Fibroblast of lung (primary cell): ENCODE results near the gene PLCXD1. TPM values are rescaled to one million over a fixed set of nuclear protein-coding genes. Genes with fewer than 3 reads are reported as not detected.
"Not testable (repeated sequence)": the region's sequence is repeated elsewhere in the genome, so short reads cannot be mapped to it uniquely, and the experiment has no call there.

Experiments used
- DNase-seq, 2 donors: peaks; one replicate each; pipeline versions ENCODE4 v3.0.0 to v3.0.0-alpha.2; 2010; ENCODE audit warnings: low read depth in 2 of 2
- H2AFZ ChIP-seq: 2 replicates; pipeline ENCODE4 v1.5.1; 2012; ENCODE audit warnings: low read length, control low read depth, inconsistent platforms
- H3K27ac ChIP-seq: 2 replicates; pipeline ENCODE4 v1.5.1; 2011; ENCODE audit warnings: low read length, control low read depth; ENCODE audit not compliant: insufficient read depth
- H3K27me3 ChIP-seq: 2 replicates; pipeline ENCODE4 v1.5.1; 2011; ENCODE audit warnings: mild to moderate bottlenecking, low read length; ENCODE audit not compliant: control insufficient read depth, insufficient read depth
- H3K36me3 ChIP-seq: 2 replicates; pipeline ENCODE4 v1.5.1; 2011; ENCODE audit warnings: low read length; ENCODE audit not compliant: control insufficient read depth, insufficient read depth
- H3K4me1 ChIP-seq: 2 replicates; pipeline ENCODE4 v1.5.1; 2011; ENCODE audit warnings: low read length; ENCODE audit not compliant: control insufficient read depth, insufficient read depth; ENCODE audit errors: extremely low read depth
- H3K4me2 ChIP-seq: 2 replicates; pipeline ENCODE4 v1.5.1; 2011; ENCODE audit warnings: low read length, control low read depth; ENCODE audit not compliant: insufficient read depth; ENCODE audit errors: extremely low read depth
- H3K4me3 ChIP-seq, 4 experiments: fragments of 200-600 bp in 1 of 4; sonication (generic) in 1 of 4; replicated peaks in 1 of 4; 2 replicates each; pipeline ENCODE4 v1.5.1; 2011 to 2016; ENCODE audit warnings: low read length in 4 of 4, low read depth in 3 of 4, mild to moderate bottlenecking in 3 of 4, control low read depth in 2 of 4, inconsistent platforms in 1 of 4, mixed read lengths in 1 of 4; ENCODE audit not compliant: insufficient read depth in 1 of 4; ENCODE audit errors: control extremely low read depth in 1 of 4
- H3K79me2 ChIP-seq: 2 replicates; pipeline ENCODE4 v1.5.1; 2012; ENCODE audit warnings: mild to moderate bottlenecking, low read length, inconsistent platforms; ENCODE audit not compliant: control insufficient read depth, insufficient read depth
- H3K9ac ChIP-seq: 2 replicates; pipeline ENCODE4 v1.5.1; 2011; ENCODE audit warnings: mild to moderate bottlenecking, low read length, control low read depth; ENCODE audit not compliant: insufficient read depth
- H3K9me3 ChIP-seq: 2 replicates; pipeline ENCODE4 v1.5.1; 2012; ENCODE audit warnings: low read depth, low read length; ENCODE audit not compliant: control insufficient read depth, insufficient read depth
- H4K20me1 ChIP-seq: 2 replicates; pipeline ENCODE4 v1.5.1; 2011; ENCODE audit warnings: low read length; ENCODE audit not compliant: control insufficient read depth, insufficient read depth; ENCODE audit errors: extremely low read depth
- EZH2 ChIP-seq: IDR thresholded peaks from 2 replicates; pipeline ENCODE4 v1.5.1; 2012; ENCODE audit warnings: low read length, control low read depth, mild to moderate bottlenecking; ENCODE audit errors: missing control alignments
- polyA plus RNA-seq, 2 donors: library from polyadenylated mRNA; depleted of rRNA in 1 of 2; stranded (reverse) in 1 of 2; unstranded in 1 of 2; fragments of >200 nt; gene quantifications; 2 replicates each; pipeline ENCODE4 v1.2.1, GENCODE V29; 2011 to 2012; ENCODE audit warnings: missing spikeins in 1 of 2
- total RNA-seq: library from RNA; depleted of rRNA; stranded (reverse); fragments of >200 nt; gene quantifications from 2 replicates; pipeline ENCODE4 v1.2.1, GENCODE V29; 2014
- TF ChIP-seq, protein P1 (sequence below), 2 donors: IDR thresholded peaks in 1 of 2; conservative IDR thresholded peaks in 1 of 2; 1 replicate in 1 of 2; 2 replicates in 1 of 2; pipeline ENCODE4 v1.5.1; 2011 to 2012; ENCODE audit warnings: low read length in 2 of 2, control low read depth in 1 of 2, inconsistent platforms in 1 of 2, low read depth in 1 of 2, mild to moderate bottlenecking in 1 of 2

Gene PLCXD1
- total and polyA plus RNA-seq, 2 donors (not counting 1 experiment from before 2014, with no cell fraction given): 4.3 to 10.9 TPM

DNA sequence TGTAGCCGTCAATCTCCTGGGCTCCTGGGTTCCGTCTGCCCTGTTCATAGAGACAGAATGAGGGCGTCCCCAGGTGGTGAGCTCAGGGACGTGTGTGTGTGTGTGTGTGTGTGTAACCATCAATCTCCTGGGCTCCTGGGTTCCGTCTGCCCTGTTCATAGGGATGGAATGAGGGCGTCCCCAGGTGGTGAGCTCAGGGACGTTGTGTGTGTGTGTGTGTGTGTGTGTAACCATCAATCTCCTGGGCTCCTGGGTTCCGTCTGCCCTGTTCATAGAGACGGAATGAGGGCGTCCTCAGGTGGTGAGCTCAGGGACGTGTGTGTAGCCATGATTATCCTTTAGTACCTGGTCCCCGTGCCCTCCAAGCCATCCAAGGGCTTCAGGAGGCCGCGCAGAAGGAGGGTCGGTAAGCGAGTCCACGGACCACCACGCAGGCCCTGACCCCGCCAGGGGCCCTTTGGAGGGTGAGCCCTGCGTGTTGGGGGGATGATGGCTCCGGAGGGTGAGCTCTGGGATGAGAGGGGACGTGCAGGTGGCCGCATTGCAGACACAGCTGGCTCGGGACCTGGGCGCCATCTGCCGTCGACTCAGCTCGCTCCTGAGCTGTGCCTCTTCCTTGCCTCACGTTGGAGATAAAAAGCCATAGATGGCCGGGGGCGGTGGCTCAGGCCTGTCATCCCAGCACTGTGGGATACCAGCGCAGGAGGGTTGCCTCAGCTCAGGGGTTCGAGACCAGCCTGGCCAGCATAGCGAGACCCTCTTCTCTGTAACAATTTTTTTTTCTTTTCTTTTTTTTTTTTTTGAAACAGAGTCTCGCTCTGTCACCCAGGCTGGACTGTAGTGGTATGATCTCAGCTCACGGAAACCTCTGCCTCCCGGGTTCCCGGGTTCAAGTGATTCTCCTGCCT, 42.8 kb downstream of the PLCXD1 start:
- TF ChIP-seq, protein P1, sequence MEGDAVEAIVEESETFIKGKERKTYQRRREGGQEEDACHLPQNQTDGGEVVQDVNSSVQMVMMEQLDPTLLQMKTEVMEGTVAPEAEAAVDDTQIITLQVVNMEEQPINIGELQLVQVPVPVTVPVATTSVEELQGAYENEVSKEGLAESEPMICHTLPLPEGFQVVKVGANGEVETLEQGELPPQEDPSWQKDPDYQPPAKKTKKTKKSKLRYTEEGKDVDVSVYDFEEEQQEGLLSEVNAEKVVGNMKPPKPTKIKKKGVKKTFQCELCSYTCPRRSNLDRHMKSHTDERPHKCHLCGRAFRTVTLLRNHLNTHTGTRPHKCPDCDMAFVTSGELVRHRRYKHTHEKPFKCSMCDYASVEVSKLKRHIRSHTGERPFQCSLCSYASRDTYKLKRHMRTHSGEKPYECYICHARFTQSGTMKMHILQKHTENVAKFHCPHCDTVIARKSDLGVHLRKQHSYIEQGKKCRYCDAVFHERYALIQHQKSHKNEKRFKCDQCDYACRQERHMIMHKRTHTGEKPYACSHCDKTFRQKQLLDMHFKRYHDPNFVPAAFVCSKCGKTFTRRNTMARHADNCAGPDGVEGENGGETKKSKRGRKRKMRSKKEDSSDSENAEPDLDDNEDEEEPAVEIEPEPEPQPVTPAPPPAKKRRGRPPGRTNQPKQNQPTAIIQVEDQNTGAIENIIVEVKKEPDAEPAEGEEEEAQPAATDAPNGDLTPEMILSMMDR (conservative IDR thresholded peaks at IDR 0.05 in 1 of 2, IDR thresholded peaks at IDR 0.05 in 1 of 2; ENCODE audit: low read depth in 1 of 2, low read length in 2 of 2): no peak
- TF ChIP-seq EZH2: no peak
- Histone ChIP-seq H3K4me3 (no peak overlapping the region), H3K4me2 (no peak overlapping the region), H3K4me1 (no peaks in the 10 kb centered on the region), H3K9me3 (no peaks in the 10 kb centered on the region), H3K27ac (no peak overlapping the region), H3K27me3 (no peaks in the 10 kb centered on the region), H3K36me3 (no peaks in the 10 kb centered on the region), H3K9ac (no peak overlapping the region), H4K20me1 (no peaks in the 10 kb centered on the region), H3K79me2 (no peaks in the 10 kb centered on the region), H2AFZ (no peak overlapping the region)
- DNase-seq: peak; percentile 62 to 81

DNA sequence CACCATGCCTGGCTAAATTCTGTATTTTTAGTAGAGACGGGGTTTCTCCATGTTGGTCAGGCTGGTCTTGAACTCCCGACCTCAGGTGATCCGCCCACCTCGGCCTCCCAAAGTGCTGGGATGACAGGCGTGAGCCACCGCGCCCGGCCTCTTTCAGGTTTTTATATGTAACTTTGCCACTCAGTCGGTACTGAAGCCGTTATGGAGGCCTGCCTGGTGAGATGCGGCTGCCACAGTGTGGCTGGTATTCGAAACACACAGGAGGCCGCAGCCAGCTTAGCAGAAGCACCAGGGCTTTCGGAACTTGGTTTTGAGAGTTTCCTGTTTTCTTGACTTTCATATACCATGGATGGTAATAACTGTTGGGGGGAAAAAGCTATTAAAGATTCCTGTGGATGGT, 43.5 kb downstream of the PLCXD1 start:
- not testable (repeated sequence) for H3K36me3 ChIP-seq, H3K79me2 ChIP-seq, H3K4me3 ChIP-seq, H3K27ac ChIP-seq, H4K20me1 ChIP-seq, H3K4me1 ChIP-seq, H3K4me2 ChIP-seq, H3K27me3 ChIP-seq, H2AFZ ChIP-seq, H3K9me3 ChIP-seq, DNase-seq, H3K9ac ChIP-seq

DNA sequence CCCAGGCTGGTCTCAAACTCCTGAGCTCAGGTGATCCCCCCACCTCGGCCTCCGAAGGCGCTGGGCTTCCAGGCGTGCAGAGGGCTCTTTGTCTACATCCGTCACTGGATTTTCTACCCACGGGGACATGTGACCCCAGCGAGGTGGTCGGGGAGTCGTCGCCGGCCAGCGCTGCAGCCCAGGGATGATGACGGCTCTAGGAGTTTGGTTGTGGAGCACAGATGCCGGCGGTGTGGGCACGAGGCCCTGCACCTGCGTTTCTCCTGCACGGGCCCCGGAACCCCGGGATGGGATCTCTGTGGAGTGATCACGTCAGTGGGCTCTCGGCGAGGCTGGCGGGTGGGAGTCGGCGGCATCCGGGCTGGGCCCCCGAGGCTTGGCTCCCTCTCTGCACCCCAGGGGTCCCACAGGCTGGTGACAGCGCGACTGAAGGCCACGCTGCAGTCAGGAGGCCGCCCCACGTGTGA, 46.5 kb downstream of the PLCXD1 start:
- Histone ChIP-seq H3K79me2 (no peaks in the 10 kb centered on the region), H2AFZ (no peak overlapping the region), H3K9me3 (no peaks in the 10 kb centered on the region), H3K27ac (no peak overlapping the region), H3K4me1 (peaks cover 2% of the 10 kb centered on the region), H3K4me3 (no peak overlapping the region), H3K36me3 (no peaks in the 10 kb centered on the region), H3K9ac (no peak overlapping the region), H3K27me3 (no peaks in the 10 kb centered on the region), H4K20me1 (no peaks in the 10 kb centered on the region), H3K4me2 (no peak overlapping the region)
- TF ChIP-seq, protein P1 (conservative IDR thresholded peaks at IDR 0.05 in 1 of 2, IDR thresholded peaks at IDR 0.05 in 1 of 2; ENCODE audit: low read depth in 1 of 2, low read length in 2 of 2): no peak
- TF ChIP-seq EZH2: no peak
- DNase-seq: no peak
